IMR-90 (cell line): ENCODE data around the gene CAPN5. TPM values are rescaled to one million over a fixed set of nuclear protein-coding genes. Genes with fewer than 3 reads are reported as not detected.

Experiments
- ATAC-seq: fragments of 200-7000 bp; cut with Tn5 transposase; 2 replicates; pipeline ENCODE4 v1.9.1; 2020; ENCODE audit warnings: low read depth, mild to moderate bottlenecking, moderate library complexity
- BruUV-seq: library from RNA; stranded (reverse); fragments of 400-500 nt; replicated peaks from 2 replicates; lab custom pipeline; 2021; lab: Mats Ljungman, UMichigan
- CTCF ChIA-PET: fragments of 300-600 bp; formaldehyde crosslinking; extraction: SDS; loops from one replicate; lab custom pipeline; 2021; ENCODE audit warnings: antibody characterized with exemption; lab: Yijun Ruan, JAX
- POLR2A ChIA-PET: fragments of 300-600 bp; sonication (Branson Sonifier 250); formaldehyde crosslinking; loops from one replicate; lab custom pipeline; 2022; ENCODE audit warnings: antibody characterized with exemption; ENCODE audit not compliant: unreplicated experiment; lab: Charles Lee
- DNase-seq: peaks from one replicate; pipeline ENCODE4 v3.0.0; 2013
- H2AFZ ChIP-seq: replicated peaks from 2 replicates; pipeline ENCODE3; 2013; ENCODE audit warnings: low read length, mild to moderate bottlenecking; ENCODE audit not compliant: poor library complexity
- H2AK5ac ChIP-seq: 2 replicates; pipeline ENCODE4 v1.6.1; 2013; ENCODE audit warnings: low read depth, low read length, inconsistent platforms
- H2AK9ac ChIP-seq: replicated peaks from 2 replicates; pipeline ENCODE3; 2013; ENCODE audit warnings: mild to moderate bottlenecking, low read depth, low read length, moderate library complexity; ENCODE audit not compliant: poor library complexity
- H2BK120ac ChIP-seq: 2 replicates; pipeline ENCODE4 v1.6.1; 2013; ENCODE audit warnings: low read depth, low read length, inconsistent platforms
- H2BK15ac ChIP-seq: 3 replicates; pipeline ENCODE4 v1.6.1; 2013; ENCODE audit warnings: low read depth, low read length, inconsistent platforms
- H2BK20ac ChIP-seq: 2 replicates; pipeline ENCODE4 v1.6.1; 2013; ENCODE audit warnings: low read depth, mild to moderate bottlenecking, inconsistent platforms, low read length, moderate library complexity
- H2BK5ac ChIP-seq: 2 replicates; pipeline ENCODE4 v1.6.1; 2013; ENCODE audit warnings: mild to moderate bottlenecking, low read depth, low read length, inconsistent platforms; ENCODE audit not compliant: poor library complexity, severe bottlenecking
- H3K14ac ChIP-seq: replicated peaks from 2 replicates; pipeline ENCODE4 v1.6.1; 2013; ENCODE audit warnings: low read depth, low read length, inconsistent platforms
- H3K18ac ChIP-seq: 2 replicates; pipeline ENCODE4 v1.6.1; 2013; ENCODE audit warnings: low read depth, low read length, control low read depth
- H3K23ac ChIP-seq: 2 replicates; pipeline ENCODE4 v1.6.1; 2013; ENCODE audit warnings: low read depth, low read length, inconsistent platforms
- H3K27ac ChIP-seq: 2 replicates; pipeline ENCODE4 v1.5.1; 2013; ENCODE audit warnings: mild to moderate bottlenecking, control low read depth, low read length; ENCODE audit not compliant: insufficient read depth
- H3K27me3 ChIP-seq: 2 replicates; pipeline ENCODE4 v1.6.1; 2013; ENCODE audit warnings: low read length; ENCODE audit not compliant: control insufficient read depth, insufficient read depth
- H3K36me3 ChIP-seq: 2 replicates; pipeline ENCODE4 v1.6.1; 2013; ENCODE audit warnings: low read length, mixed read lengths; ENCODE audit not compliant: control insufficient read depth, insufficient read depth
- H3K4ac ChIP-seq: 2 replicates; pipeline ENCODE4 v1.6.1; 2013; ENCODE audit warnings: low read depth, low read length, inconsistent platforms
- H3K4me1 ChIP-seq: 2 replicates; pipeline ENCODE4 v1.6.1; 2013; ENCODE audit warnings: low read length, mixed read lengths; ENCODE audit not compliant: control insufficient read depth, insufficient read depth
- H3K4me2 ChIP-seq: 2 replicates; pipeline ENCODE4 v1.6.1; 2013; ENCODE audit warnings: low read depth, mild to moderate bottlenecking, control low read depth, low read length, moderate library complexity
- H3K4me3 ChIP-seq: 2 replicates; pipeline ENCODE4 v1.5.1; 2013; ENCODE audit warnings: low read depth, mild to moderate bottlenecking, control low read depth, low read length, moderate library complexity; ENCODE audit not compliant: insufficient read depth
- H3K56ac ChIP-seq: 2 replicates; pipeline ENCODE4 v1.6.1; 2013; ENCODE audit warnings: low read length, inconsistent platforms; ENCODE audit not compliant: insufficient read depth; ENCODE audit errors: extremely low read depth
- H3K79me1 ChIP-seq, 2 experiments: 2 replicates each; pipeline ENCODE4 v1.6.1; 2013; ENCODE audit warnings: low read length in 2 of 2, inconsistent platforms in 1 of 2, low read depth in 1 of 2
- H3K9ac ChIP-seq: 2 replicates; pipeline ENCODE4 v1.6.1; 2013; ENCODE audit warnings: low read depth, low read length, control low read depth
- H3K9me1 ChIP-seq: 2 replicates; pipeline ENCODE4 v1.6.1; 2013; ENCODE audit warnings: low read length, inconsistent platforms; ENCODE audit not compliant: insufficient read depth
- H3K9me3 ChIP-seq: 2 replicates; pipeline ENCODE4 v1.6.1; 2013; ENCODE audit warnings: low read length; ENCODE audit not compliant: control insufficient read depth, insufficient read depth
- H4K20me1 ChIP-seq: 2 replicates; pipeline ENCODE4 v1.6.1; 2013; ENCODE audit warnings: low read length, inconsistent platforms; ENCODE audit not compliant: insufficient read depth
- H4K5ac ChIP-seq: 2 replicates; pipeline ENCODE4 v1.6.1; 2013; ENCODE audit warnings: mild to moderate bottlenecking, low read depth, low read length, control low read depth
- H4K8ac ChIP-seq, 2 experiments: 2 replicates each; pipeline ENCODE4 v1.6.1; 2013; ENCODE audit warnings: low read depth in 2 of 2, low read length in 2 of 2, control low read depth in 1 of 2, inconsistent platforms in 1 of 2
- H4K91ac ChIP-seq: 2 replicates; pipeline ENCODE4 v1.6.1; 2013; ENCODE audit warnings: low read depth, low read length, inconsistent platforms; ENCODE audit not compliant: insufficient read depth
- BHLHE40 ChIP-seq: fragments of 150-350 bp; IDR thresholded peaks from 2 replicates; pipeline ENCODE4 v1.6.1; 2016; ENCODE audit warnings: mild to moderate bottlenecking, low read depth, low read length
- CEBPB ChIP-seq: IDR thresholded peaks from 2 replicates; pipeline ENCODE4 v1.6.1; 2012; ENCODE audit warnings: low read depth, low read length, improper control_type of control experiment
- CHD1 ChIP-seq: IDR thresholded peaks from 2 replicates; pipeline ENCODE4 v1.6.1; 2012; ENCODE audit warnings: low read depth, low read length, improper control_type of control experiment
- CTCF ChIP-seq: conservative IDR thresholded peaks from 2 replicates; pipeline ENCODE4 v1.5.1; 2012; ENCODE audit warnings: mild to moderate bottlenecking, low read depth, low read length, improper control_type of control experiment
- ELK1 ChIP-seq: fragments of 150-350 bp; IDR thresholded peaks from 2 replicates; pipeline ENCODE4 v1.6.1; 2016; ENCODE audit warnings: low read depth, mild to moderate bottlenecking, low read length, moderate library complexity, borderline replicate concordance
- FOS ChIP-seq: fragments of 150-350 bp; IDR thresholded peaks from 2 replicates; pipeline ENCODE4 v1.6.1; 2016; ENCODE audit warnings: low read depth, low read length
- MAFK ChIP-seq: IDR thresholded peaks from 2 replicates; pipeline ENCODE4 v1.6.1; 2012; ENCODE audit warnings: low read depth, low read length, improper control_type of control experiment
- MAZ ChIP-seq: IDR thresholded peaks from 2 replicates; pipeline ENCODE4 v1.6.1; 2012; ENCODE audit warnings: low read depth, mild to moderate bottlenecking, low read length, improper control_type of control experiment, moderate library complexity, borderline replicate concordance
- MXI1 ChIP-seq: IDR thresholded peaks from 2 replicates; pipeline ENCODE4 v1.6.1; 2012; ENCODE audit warnings: low read depth, mild to moderate bottlenecking, low read length, moderate library complexity, borderline replicate concordance
- NFE2L2 ChIP-seq: fragments of 150-350 bp; IDR thresholded peaks from 2 replicates; pipeline ENCODE4 v1.6.1; 2016; ENCODE audit warnings: low read depth, mild to moderate bottlenecking, low read length
- POLR2A ChIP-seq: IDR thresholded peaks from 2 replicates; pipeline ENCODE4 v1.6.1; 2012; ENCODE audit warnings: mild to moderate bottlenecking, low read depth, low read length
- RAD21 ChIP-seq: IDR thresholded peaks from 2 replicates; pipeline ENCODE4 v1.6.1; 2012; ENCODE audit warnings: low read length, improper control_type of control experiment
- RCOR1 ChIP-seq: IDR thresholded peaks from 2 replicates; pipeline ENCODE4 v1.6.1; 2012; ENCODE audit warnings: mild to moderate bottlenecking, low read length, improper control_type of control experiment; ENCODE audit not compliant: insufficient replicate concordance
- RFX5 ChIP-seq: IDR thresholded peaks from 2 replicates; pipeline ENCODE4 v1.8.0; 2012; ENCODE audit warnings: low read depth, mild to moderate bottlenecking, low read length, moderate library complexity
- SMC3 ChIP-seq: fragments of 150-350 bp; IDR thresholded peaks from 2 replicates; pipeline ENCODE4 v1.6.1; 2016; ENCODE audit warnings: low read depth, mild to moderate bottlenecking, antibody characterized with exemption, low read length, moderate library complexity
- dilution Hi-C: fragments of 300-500 bp; cut with HindIII; formaldehyde crosslinking; loops from one replicate; pipeline ENCODE4 v1.14.3; 2018; ENCODE audit warnings: low sequenced_read_pairs; ENCODE audit not compliant: unreplicated experiment
- in situ Hi-C: fragments of 300-500 bp; cut with MboI; formaldehyde crosslinking; loops from 3 replicates; pipeline ENCODE4 v1.14.3; 2019; ENCODE audit warnings: low sequenced_read_pairs, inconsistent platforms, mixed read lengths
- intact Hi-C: fragments of 100-400 bp; cut with micrococcal nuclease; formaldehyde crosslinking; loops from 2 replicates; pipeline ENCODE4 v1.10.0; 2022
- polyA plus RNA-seq, 3 experiments: library from polyadenylated mRNA; depleted of rRNA; stranded (reverse); fragments of >200 nt; gene quantifications; 2 replicates each; pipeline ENCODE4 v1.2.3, GENCODE V29; 2012; ENCODE audit warnings: low replicate concordance in 1 of 3
- total RNA-seq: library from RNA; depleted of rRNA; stranded (reverse); fragments of >200 nt; gene quantifications from 2 replicates; pipeline ENCODE4 v1.2.3, GENCODE V29; 2012
- TF ChIP-seq, protein P1 (sequence below): fragments of 150-350 bp; IDR thresholded peaks from 2 replicates; pipeline ENCODE4 v1.6.1; 2017; ENCODE audit warnings: mild to moderate bottlenecking, antibody characterized with exemption, low read length, low read depth

Gene CAPN5
- total and polyA plus RNA-seq, 2 of the 4 experiments (the other 2 are of a cell fraction) = 8.1 to 24.0 TPM

DNA sequence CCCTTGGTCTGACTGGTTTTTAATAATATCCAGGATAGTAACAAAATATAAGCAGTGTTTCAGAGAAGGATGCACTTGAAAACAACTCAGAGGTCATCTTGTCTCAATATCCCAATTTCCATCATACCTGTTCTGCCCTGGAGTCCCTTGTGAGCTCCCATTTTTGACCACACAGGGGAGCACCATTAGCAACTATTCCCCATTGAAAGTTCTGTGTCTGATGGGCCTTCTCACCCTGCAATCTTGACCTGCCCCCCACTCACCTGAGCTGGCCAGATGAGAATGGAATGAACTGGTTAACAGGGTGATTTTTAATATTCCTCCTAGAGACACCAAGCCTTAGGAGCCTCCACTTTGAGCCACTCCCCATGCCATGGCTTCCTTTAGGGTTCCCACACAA lies 3.8 kb upstream of the CAPN5 start:
- DNase-seq = no peak
- no peak overlapping the region for H3K23ac ChIP-seq
- no peaks in the 10 kb centered on the region for H3K36me3 ChIP-seq
- POLR2A ChIA-PET = no interaction called here
- H3K56ac ChIP-seq = no peak overlapping the region
- H3K9me1 ChIP-seq = no peaks in the 10 kb centered on the region
- no peak overlapping the region for H4K91ac ChIP-seq
- no peak for TF ChIP-seq FOS
- TF ChIP-seq CEBPB = no peak
- TF ChIP-seq RFX5 = no peak
- no peak for TF ChIP-seq MXI1
- no peak for TF ChIP-seq BHLHE40
- TF ChIP-seq MAZ = no peak
- no peak for TF ChIP-seq CHD1
- TF ChIP-seq ELK1 = no peak
- no peak for TF ChIP-seq RAD21
- no peak for TF ChIP-seq NFE2L2
- TF ChIP-seq, protein P1, sequence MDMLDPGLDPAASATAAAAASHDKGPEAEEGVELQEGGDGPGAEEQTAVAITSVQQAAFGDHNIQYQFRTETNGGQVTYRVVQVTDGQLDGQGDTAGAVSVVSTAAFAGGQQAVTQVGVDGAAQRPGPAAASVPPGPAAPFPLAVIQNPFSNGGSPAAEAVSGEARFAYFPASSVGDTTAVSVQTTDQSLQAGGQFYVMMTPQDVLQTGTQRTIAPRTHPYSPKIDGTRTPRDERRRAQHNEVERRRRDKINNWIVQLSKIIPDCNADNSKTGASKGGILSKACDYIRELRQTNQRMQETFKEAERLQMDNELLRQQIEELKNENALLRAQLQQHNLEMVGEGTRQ = no peak
- TF ChIP-seq CTCF = no peak
- TF ChIP-seq MAFK = no peak
- no peak for TF ChIP-seq RCOR1
- TF ChIP-seq SMC3 = no peak
- no peak for TF ChIP-seq POLR2A
- no peak overlapping the region for H3K9ac ChIP-seq
- in situ Hi-C loops (no loop called here), dilution Hi-C loops (no loop called here), intact Hi-C loops (no loop called here)
- H3K18ac ChIP-seq = no peak overlapping the region
- no peak overlapping the region for H2AK5ac ChIP-seq
- no peak overlapping the region for H2AFZ ChIP-seq
- no peaks in the 10 kb centered on the region for H4K20me1 ChIP-seq
- no peak overlapping the region for H4K8ac ChIP-seq
- H3K9me3 ChIP-seq = 0 out of 2 replicates have a peak, but pooled peaks cover 2% of the 10 kb centered on the region
- H2BK20ac ChIP-seq = no peak overlapping the region
- H3K4ac ChIP-seq = no peak overlapping the region
- H2AK9ac ChIP-seq = no peak overlapping the region
- H3K4me2 ChIP-seq = no peak overlapping the region
- H3K79me1 ChIP-seq = peaks cover 7 to 11% of the 10 kb centered on the region in 2 experiments; a peak in 3 of 4 replicates
- H3K4me3 ChIP-seq = no peak overlapping the region
- ATAC-seq = no peak
- no peak overlapping the region for H3K14ac ChIP-seq
- peaks cover 8% of the 10 kb centered on the region for H3K4me1 ChIP-seq
- no peak overlapping the region for H3K27ac ChIP-seq
- no peak overlapping the region for H2BK5ac ChIP-seq
- H4K5ac ChIP-seq = no peak overlapping the region
- H3K27me3 ChIP-seq = peaks cover 10% of the 10 kb centered on the region
- CTCF ChIA-PET = interaction anchor here (0.5 to 1.8 kb wide), 2 partner anchors 28 kb away, joined by 3 to 5 read pairs; partner anchors contain the start of gene B3GNT6
- BruUV-seq = no TSS peak
- H2BK15ac ChIP-seq = no peak overlapping the region
- H2BK120ac ChIP-seq = no peak overlapping the region
